GM19240 (cell line): Measurements from ENCODE around the gene LRRC59.
"Not testable (repeated sequence)": the region's sequence is repeated elsewhere in the genome, so short reads cannot be mapped to it uniquely, and the experiment has no call there.

Experiments used
- DNase-seq: peaks from one replicate; pipeline ENCODE4 v3.0.0; 2011; ENCODE audit warnings: low spot score; ENCODE audit not compliant: insufficient read length

LRRC59 gene

DNA sequence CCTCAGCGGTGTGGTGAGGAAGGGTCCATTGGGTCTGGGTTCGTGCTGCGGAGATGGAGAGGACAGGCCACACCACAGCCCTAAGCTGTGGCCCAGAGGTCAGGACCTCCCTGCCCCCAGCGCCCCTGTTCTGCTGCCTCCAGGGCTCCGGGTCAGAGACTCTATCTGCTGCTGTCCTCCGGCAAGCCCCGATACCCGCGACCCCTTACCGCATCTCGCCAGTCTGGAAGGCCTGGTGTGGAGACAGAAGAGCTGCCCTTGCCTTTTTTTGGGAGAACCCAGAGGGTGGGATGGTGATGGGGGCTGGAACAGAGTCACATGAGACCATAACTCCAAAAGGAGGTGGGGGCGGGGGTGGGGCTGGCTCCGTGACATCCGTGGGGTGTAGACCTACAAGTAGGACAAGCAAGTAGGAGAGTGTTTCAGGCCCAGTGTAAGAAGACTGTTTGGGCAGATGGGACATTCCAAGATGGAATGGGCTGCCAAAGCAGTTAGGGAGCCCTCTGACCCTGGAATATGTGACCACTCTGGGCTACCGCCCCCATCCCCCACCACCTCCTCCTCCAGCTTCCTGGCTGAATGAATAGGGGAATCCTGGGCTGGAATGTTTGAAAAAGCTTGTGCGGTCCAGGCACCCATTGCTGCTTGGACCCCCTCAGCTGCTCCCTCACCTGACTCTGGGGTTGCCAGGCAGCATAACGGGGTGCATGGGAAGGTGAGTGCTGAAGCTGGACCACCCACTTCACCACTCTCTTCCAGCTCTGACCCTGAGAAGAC lies 50.0 kb downstream of the LRRC59 start:
- no peak for DNase-seq

DNA sequence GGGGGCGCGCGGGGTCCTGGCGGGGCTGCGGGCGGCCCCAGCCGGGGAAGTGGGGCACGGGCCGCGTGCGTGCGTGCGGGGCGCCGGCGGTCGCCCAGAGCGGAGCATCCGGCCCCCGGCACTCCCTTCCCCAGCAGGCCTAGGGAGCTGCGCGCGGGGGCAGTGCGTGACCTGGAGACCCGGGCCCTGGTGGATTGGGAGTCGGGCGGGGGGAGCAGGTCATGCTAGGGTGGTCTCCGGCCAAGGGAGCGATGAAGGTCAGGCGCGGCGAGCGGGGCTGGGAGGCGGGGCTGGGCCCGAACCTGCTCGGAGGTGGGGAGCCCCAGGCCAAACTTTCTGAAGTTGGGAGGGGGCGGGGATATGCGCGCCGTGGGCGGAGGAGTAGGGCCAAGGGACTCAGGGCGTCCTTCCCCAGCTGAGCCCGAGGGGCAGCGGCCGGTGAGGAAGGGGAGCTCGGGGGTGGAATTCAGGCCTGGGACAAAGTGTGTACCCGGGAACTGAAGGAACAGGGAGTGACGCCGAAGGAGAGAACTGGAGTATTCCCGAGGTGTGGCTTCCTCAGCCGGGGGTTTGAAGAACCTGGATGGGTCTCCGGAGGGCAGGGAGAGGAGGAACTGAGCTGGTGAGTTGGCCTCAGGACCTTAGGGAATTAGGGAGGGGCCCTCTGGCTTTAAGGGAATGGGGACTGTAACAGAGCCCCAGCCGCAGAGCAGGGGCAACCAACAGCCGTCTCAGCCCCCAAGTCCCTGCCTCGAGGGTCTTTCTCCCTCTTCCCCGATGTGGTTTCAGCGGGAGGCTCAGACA lies 50.8 kb downstream of the LRRC59 start:
- DNase-seq: peak; percentile 47

DNA sequence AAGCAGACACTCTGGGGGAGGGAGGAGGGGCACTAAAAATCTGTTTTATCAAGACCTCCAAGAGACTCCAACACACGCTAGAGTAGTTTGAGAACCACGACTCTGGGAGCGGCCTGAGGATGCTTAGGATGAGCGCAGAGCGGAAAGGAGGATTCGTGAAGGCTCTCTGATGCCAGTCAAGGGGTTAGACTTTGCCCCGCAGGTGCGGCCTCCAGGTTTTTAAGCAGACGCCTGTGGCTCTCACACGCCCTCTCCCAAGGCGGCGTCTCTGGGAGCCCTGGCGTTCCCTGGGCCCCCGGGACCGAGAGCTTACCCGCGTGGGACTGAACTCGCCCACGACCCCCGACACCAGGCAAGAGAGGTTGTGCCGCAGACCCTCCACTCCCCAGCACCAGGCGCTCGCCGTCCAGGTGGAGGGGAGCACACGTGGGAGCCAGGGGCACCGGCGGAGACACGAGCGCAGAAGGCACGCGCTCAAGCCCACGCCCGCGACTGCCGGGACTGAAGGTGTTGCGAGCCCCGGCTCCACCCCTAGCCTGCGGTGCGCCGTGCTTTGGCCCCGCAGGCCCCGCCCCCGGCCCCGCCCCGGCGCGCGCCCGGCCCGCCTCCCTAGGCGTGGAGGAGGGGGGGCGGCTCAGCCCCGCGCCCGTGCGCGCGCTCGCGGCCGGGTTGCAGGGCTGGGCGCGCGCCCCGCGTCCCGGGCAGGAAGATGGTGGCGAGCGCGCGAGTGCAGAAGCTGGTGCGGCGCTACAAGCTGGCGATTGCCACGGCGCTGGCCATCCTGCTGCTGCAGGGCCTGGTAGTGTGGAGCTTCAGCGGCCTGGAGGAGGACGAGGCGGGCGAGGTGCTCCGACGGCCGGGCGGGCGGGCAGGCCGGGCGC lies 51.7 kb downstream of the LRRC59 start, which contains the start of gene XYLT2:
Gene XYLT2, plus strand, starts transcription at position 695 of the 881 bp plus-strand sequence. Its CDS starts 15 bp downstream, at position 710.
- peak; percentile 96 for DNase-seq

DNA sequence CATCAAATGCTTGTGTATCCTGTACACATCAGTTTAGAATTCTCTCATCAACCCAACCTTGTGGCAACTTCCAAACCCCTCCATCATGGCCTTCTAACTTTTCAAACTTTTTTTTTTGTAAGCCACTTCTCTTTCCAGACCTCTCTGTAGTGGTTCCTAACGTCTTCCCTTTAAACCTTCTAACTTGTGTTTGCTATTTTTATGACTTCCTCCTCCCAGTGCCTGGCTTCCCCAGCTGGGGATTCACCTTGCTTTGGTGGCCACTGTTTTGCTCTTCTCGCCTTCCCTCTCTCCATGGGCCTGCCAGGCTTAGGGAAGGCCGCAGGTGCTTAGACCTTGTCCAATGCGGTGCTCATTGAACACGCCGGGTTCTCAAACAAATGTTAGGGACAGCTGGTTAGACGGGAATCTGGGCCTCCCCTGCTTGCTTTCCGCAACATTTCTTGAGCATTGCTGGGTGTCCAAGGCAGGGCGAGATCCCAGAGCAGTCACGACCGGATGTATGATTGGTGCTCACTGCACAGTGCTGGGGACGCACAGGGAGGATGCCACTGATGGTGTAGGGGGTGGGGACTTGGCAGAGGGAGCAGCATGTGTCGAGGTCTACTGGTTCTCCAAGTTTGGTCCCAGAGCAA lies 52.5 kb downstream of the LRRC59 start:
- no peak for DNase-seq

DNA sequence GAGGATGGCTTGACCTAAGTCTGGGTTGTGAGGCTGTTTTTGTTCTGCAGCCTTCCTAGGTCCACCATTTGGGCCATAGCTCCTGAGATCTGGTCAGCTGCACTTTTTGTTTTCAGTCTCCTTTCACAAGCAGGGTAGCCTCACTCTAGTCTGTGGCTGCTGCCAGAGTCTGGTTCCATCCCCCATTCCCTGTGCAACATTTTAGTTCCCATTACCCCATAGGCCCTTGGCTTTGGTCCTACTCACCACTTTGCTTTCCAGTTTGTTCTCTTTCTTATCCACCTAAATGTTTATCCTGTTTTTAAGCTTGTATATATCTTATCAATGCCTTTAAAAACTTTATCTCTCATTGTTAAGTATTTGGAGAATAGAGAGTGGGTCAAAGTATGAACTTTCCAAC lies 57.9 kb downstream of the LRRC59 start:
- no peak for DNase-seq

DNA sequence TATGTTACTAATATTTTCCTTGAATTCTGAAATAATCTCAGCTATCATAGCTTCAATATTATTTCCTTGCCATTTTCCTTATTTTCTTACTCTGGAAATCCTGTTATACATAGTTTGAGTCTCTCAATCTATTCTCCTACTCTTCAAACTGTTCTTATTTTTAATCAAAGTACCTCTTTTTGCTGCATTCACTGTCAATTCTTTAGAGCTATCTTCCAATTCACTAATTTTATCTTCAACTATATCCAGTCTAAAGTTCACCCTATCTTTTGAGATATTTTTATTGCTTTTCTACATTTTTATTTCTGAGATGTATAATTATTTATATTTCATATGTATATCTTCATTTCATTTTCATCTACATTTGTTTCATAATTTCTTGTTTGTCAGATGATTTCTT lies 58.7 kb downstream of the LRRC59 start:
- DNase-seq: no peak

DNA sequence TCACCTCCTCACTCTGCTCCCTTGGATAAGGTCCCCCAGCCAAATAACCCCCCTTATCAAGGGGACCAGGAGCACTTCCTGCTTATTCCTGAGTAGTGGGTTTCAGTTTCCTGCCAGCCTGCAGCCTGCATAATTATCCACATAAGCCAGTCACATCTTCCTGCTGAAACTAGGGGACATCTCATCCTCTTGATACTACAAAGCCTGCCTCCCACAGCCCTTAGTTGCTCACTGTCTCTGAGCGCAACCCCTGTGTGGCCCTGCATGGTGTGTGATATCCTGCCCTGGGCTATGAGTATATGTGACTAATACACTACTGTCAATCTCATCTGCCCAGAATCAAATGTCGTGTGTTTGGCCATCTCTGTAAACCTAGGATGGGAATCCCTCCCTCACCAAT lies 59.4 kb downstream of the LRRC59 start:
- no peak for DNase-seq

DNA sequence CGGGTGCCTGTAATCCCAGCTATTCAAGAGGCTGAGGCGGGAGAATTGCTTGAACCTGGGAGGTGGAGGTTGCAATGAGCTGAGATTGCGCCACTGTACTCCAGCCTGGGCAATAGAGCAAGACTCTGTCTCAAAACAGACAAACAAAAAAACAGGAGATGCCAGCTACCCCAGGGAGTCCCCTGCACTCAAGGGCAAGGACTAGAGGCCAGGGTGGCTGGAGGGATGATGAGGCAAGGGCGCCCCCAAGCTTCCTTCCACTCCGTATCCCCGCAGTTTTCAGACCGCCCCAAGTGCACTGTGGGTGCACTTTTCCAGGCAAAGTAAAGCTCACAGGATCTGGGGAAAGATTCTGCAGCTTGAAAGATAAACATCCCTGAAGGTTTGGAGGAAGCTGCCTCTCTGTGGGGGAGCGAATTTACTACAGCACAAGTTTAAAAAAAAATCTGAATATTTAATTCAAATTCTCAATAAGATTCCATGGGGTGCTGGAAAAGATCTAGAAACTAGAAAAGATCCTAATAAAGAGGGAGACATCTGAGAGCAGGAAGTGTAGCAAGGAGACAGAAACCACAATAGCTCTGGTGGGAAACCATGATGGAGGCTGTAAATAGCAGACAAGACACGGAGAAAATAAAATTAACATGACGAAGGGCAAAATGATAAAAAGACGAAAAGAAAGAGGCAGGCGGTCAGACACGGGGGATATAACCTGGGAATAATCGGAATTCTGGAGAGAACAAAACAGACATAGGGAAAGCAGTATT lies 63.8 kb downstream of the LRRC59 start:
- DNase-seq: not testable (repeated sequence)

DNA sequence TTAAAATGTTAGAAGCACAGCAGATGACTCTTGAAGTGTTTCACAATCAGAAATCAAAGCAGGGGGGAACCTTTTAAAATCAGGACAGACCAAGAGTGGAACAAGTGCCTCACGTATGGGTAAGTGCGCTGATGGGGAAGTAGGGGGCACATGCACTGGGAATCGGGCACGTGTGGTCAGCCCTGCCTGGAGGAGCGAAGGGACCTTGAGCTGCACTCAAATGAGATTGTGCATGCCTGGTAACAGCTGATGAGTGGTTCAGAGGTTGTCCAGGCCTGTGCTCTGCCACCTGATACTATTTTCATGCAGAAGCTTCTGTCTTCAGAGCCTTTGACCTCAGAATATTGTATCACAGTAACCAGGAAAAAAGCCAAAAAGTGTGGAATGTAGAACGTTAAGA lies 65.1 kb downstream of the LRRC59 start:
- no peak for DNase-seq
